Astrocyte (in vitro differentiated cells and primary cell): ENCODE results near the gene FAM3C.

Source experiments
- EZH2 ChIP-seq: IDR thresholded peaks from 2 replicates; pipeline ENCODE4 v1.6.1; 2012; ENCODE audit warnings: mild to moderate bottlenecking, low read length, inconsistent platforms; ENCODE audit not compliant: insufficient read depth
- TF ChIP-seq, protein P1 (sequence below): IDR thresholded peaks from 2 replicates; pipeline ENCODE4 v1.5.1; 2011; ENCODE audit warnings: low read depth, mild to moderate bottlenecking, inconsistent platforms, low read length, moderate library complexity; ENCODE audit not compliant: insufficient read depth

DNA sequence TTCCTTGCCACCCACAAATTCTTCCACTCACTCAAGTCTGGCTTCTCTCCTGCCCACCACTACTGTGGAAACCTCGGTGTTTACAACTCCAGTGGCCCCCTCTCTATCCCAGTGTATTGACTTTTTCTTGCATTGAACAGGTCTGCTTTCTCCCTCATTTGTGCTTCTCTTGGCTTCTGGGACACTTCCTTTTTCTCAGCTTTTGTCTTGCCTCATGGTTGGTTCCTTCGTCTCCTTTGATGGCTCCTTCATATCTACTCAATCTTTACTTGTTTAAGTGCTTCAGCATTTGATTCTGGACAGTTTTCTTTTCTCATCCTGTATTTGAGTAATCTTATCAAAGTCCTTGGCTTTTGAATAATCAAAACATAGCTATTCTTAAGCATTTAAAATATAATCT is 35.9 kb upstream of the FAM3C start:
- TF ChIP-seq, protein P1, sequence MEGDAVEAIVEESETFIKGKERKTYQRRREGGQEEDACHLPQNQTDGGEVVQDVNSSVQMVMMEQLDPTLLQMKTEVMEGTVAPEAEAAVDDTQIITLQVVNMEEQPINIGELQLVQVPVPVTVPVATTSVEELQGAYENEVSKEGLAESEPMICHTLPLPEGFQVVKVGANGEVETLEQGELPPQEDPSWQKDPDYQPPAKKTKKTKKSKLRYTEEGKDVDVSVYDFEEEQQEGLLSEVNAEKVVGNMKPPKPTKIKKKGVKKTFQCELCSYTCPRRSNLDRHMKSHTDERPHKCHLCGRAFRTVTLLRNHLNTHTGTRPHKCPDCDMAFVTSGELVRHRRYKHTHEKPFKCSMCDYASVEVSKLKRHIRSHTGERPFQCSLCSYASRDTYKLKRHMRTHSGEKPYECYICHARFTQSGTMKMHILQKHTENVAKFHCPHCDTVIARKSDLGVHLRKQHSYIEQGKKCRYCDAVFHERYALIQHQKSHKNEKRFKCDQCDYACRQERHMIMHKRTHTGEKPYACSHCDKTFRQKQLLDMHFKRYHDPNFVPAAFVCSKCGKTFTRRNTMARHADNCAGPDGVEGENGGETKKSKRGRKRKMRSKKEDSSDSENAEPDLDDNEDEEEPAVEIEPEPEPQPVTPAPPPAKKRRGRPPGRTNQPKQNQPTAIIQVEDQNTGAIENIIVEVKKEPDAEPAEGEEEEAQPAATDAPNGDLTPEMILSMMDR = no peak
- no peak for TF ChIP-seq EZH2
